ENCODE data around the gene FAM120A.

DNA sequence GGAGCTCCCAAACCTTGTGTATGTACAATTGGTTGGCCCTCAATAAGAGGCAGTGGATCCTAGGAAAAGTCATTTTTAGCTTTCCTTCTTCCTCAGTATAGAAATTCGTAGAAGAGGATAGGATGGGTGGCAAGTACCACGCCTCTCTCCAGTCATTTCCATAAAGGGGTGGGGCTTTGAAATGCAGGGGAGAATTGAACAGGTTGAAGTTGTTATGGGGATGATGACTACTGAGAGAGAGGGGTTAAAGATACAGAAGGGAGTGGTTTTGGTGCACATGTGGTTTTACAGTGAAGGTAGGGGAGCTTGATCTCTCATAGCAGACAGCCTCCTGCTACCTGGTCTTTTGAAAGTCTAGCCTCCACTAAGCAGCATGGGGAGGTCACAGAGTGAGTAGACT, 56.3 kb downstream of the FAM120A start:
- TF ChIP-seq, protein P1, sequence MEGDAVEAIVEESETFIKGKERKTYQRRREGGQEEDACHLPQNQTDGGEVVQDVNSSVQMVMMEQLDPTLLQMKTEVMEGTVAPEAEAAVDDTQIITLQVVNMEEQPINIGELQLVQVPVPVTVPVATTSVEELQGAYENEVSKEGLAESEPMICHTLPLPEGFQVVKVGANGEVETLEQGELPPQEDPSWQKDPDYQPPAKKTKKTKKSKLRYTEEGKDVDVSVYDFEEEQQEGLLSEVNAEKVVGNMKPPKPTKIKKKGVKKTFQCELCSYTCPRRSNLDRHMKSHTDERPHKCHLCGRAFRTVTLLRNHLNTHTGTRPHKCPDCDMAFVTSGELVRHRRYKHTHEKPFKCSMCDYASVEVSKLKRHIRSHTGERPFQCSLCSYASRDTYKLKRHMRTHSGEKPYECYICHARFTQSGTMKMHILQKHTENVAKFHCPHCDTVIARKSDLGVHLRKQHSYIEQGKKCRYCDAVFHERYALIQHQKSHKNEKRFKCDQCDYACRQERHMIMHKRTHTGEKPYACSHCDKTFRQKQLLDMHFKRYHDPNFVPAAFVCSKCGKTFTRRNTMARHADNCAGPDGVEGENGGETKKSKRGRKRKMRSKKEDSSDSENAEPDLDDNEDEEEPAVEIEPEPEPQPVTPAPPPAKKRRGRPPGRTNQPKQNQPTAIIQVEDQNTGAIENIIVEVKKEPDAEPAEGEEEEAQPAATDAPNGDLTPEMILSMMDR (IDR thresholded peaks at IDR 0.05), result no peak
- TF ChIP-seq POLR2A (IDR thresholded peaks at IDR 0.05), result no peak

Measured in esophagus squamous epithelium (tissue), 4 donors.